ENCODE data around the gene SMOC2.

DNA sequence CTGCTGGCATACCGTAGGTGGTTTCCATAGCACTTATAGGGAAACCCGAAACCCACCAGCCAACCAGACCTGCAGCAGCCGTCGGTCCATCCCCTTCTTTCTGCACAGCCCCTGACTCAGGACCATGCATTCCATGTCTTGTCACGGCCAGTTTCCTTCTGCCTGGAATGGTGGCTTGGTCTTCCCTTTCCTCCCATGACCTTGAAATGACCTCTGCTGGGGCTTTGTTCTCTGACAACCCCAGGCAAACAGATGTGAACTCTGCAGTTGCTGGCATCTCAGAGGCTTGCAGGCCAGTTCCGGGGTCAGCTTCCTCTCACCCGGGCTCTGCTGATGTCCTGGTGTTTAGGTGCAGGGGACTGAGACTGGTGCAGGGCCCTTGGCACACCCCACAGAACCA, 250.8 kb downstream of the SMOC2 start:
- TF ChIP-seq EZH2 (IDR thresholded peaks at IDR 0.05; ENCODE audit: borderline replicate concordance, insufficient read depth, low read depth, low read length, poor library complexity, severe bottlenecking) = no peak
- TF ChIP-seq, protein P1, sequence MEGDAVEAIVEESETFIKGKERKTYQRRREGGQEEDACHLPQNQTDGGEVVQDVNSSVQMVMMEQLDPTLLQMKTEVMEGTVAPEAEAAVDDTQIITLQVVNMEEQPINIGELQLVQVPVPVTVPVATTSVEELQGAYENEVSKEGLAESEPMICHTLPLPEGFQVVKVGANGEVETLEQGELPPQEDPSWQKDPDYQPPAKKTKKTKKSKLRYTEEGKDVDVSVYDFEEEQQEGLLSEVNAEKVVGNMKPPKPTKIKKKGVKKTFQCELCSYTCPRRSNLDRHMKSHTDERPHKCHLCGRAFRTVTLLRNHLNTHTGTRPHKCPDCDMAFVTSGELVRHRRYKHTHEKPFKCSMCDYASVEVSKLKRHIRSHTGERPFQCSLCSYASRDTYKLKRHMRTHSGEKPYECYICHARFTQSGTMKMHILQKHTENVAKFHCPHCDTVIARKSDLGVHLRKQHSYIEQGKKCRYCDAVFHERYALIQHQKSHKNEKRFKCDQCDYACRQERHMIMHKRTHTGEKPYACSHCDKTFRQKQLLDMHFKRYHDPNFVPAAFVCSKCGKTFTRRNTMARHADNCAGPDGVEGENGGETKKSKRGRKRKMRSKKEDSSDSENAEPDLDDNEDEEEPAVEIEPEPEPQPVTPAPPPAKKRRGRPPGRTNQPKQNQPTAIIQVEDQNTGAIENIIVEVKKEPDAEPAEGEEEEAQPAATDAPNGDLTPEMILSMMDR (IDR thresholded peaks at IDR 0.05) = no peak

Measured in B cell (primary cell).